GM12891 (cell line): ENCODE measurements around the gene SLC22A13.

Experiments used
- POLR2A ChIP-seq: IDR thresholded peaks from 2 replicates; pipeline ENCODE4 v1.6.1; 2011; ENCODE audit warnings: low read depth, low read length, control low read depth
- POLR2AphosphoS5 ChIP-seq: IDR thresholded peaks from 2 replicates; pipeline ENCODE4 v1.6.1; 2011; ENCODE audit warnings: low read depth, low read length, control low read depth
- SPI1 ChIP-seq: IDR thresholded peaks from 2 replicates; pipeline ENCODE4 v1.6.1; 2011; ENCODE audit warnings: low read depth, low read length, control low read depth

DNA sequence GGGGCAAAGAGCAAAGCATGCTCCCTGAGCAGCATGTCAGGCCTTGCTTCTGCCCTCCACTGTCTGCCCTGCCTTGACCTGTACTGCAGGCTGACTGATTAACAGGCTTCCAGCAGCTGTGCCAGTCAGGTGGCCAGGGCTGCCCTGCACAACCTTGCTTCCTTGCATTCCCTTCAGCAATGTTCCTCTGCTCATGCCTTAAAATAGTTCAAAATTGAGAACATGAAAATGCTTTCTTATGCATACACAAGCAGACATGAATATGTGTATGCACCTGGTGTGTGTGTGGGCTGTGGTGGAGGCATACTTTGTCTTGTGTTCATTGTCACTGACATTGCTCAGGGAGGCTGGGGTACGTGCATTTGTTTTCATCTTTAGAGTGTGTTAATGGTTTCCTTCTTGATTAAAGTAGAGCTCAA, 1.2 kb upstream of the SLC22A13 start:
- TF ChIP-seq POLR2A (no peak), POLR2AphosphoS5 (no peak), SPI1 (no peak)
